DND-41 (cell line): ENCODE measurements around the gene CDKN1C.

ENCODE experiments used
- ATAC-seq: fragments of 200-7000 bp; cut with Tn5 transposase; 3 replicates; pipeline ENCODE4 v1.9.1; 2021; ENCODE audit warnings: low read depth; ENCODE audit not compliant: insufficient read depth
- DNase-seq: peaks from one replicate; pipeline ENCODE4 v3.0.0-alpha.2; 2020
- H2AFZ ChIP-seq: 2 replicates; pipeline ENCODE4 v1.6.0; 2012; ENCODE audit warnings: low read depth, low read length
- H3K27ac ChIP-seq: 2 replicates; pipeline ENCODE4 v1.5.1; 2012; ENCODE audit warnings: low read length, inconsistent platforms
- H3K27me3 ChIP-seq: fragments of 200-600 bp; sonication (generic); 2 replicates; pipeline ENCODE4 v1.6.0; 2012; ENCODE audit warnings: low read length, mild to moderate bottlenecking, inconsistent platforms; ENCODE audit not compliant: insufficient read depth, poor library complexity
- H3K36me3 ChIP-seq: 2 replicates; pipeline ENCODE4 v1.5.1; 2012; ENCODE audit warnings: low read length, inconsistent platforms; ENCODE audit not compliant: insufficient read depth
- H3K4me1 ChIP-seq: 2 replicates; pipeline ENCODE4 v1.5.1; 2012; ENCODE audit warnings: mild to moderate bottlenecking, low read length; ENCODE audit not compliant: insufficient read depth
- H3K4me2 ChIP-seq: 2 replicates; pipeline ENCODE4 v1.6.0; 2012; ENCODE audit warnings: mild to moderate bottlenecking, moderate library complexity, low read length, inconsistent platforms; ENCODE audit not compliant: insufficient read depth
- H3K4me3 ChIP-seq, 2 experiments: fragments of 200-600 bp in 1 of 2; shearing (Covaris generic) in 1 of 2; 2 replicates each; pipeline ENCODE4 v1.5.1; 2012 to 2016; ENCODE audit warnings: inconsistent platforms in 2 of 2, low read length in 2 of 2, mild to moderate bottlenecking in 2 of 2, low read depth in 1 of 2, moderate library complexity in 1 of 2
- H3K79me2 ChIP-seq: 2 replicates; pipeline ENCODE4 v1.6.0; 2012; ENCODE audit warnings: low read length, inconsistent platforms; ENCODE audit not compliant: insufficient read depth
- H3K9ac ChIP-seq: 2 replicates; pipeline ENCODE4 v1.6.0; 2012; ENCODE audit warnings: low read depth, mild to moderate bottlenecking, inconsistent platforms, low read length, moderate library complexity
- H3K9me3 ChIP-seq: 2 replicates; pipeline ENCODE4 v1.5.1; 2012; ENCODE audit warnings: low read length, moderate library complexity, mild to moderate bottlenecking, inconsistent platforms; ENCODE audit not compliant: insufficient read depth, severe bottlenecking
- H4K20me1 ChIP-seq: 2 replicates; pipeline ENCODE4 v1.6.0; 2012; ENCODE audit warnings: low read length; ENCODE audit not compliant: insufficient read depth
- EZH2 ChIP-seq: IDR thresholded peaks from 3 replicates; pipeline ENCODE4 v1.6.1; 2012; ENCODE audit warnings: borderline replicate concordance, low read depth, mild to moderate bottlenecking, moderate library complexity, low read length, inconsistent platforms; ENCODE audit not compliant: severe bottlenecking
- TF ChIP-seq, protein P1 (sequence below): IDR thresholded peaks from 2 replicates; pipeline ENCODE4 v1.5.1; 2012; ENCODE audit warnings: borderline replicate concordance, low read length, moderate library complexity, mild to moderate bottlenecking; ENCODE audit not compliant: poor library complexity, severe bottlenecking; ENCODE audit errors: extremely low read depth

CDKN1C gene

DNA sequence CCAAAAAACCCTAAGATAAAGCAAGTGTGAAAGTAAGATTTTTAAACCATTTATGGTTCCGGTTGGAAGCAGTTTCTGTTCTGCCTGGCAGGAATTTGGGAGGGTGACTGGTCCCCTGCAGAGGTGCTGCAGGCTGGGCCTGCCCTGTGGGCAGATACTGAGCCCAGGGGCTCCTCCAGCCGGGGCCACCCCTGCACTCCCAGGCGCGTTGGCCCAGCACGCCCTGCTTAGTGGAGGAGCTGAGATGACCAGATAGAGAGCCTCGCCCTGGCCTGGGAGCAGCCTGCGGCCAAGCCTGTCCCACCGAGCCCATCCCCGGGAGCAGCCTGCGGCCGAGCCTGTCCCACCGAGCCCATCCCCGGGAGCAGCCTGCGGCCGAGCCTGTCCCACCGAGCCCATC is 35.7 kb upstream of the CDKN1C start:
- Histone ChIP-seq H3K4me2 (no peak overlapping the region), H3K27ac (no peak overlapping the region), H3K4me3 (no peak overlapping the region), H4K20me1 (peaks cover 5% of the 10 kb centered on the region; the same call in 1 of the 2 replicates), H3K27me3 (no peaks in the 10 kb centered on the region), H3K9me3 (no peaks in the 10 kb centered on the region), H3K79me2 (no peaks in the 10 kb centered on the region), H3K36me3 (no peaks in the 10 kb centered on the region), H3K9ac (no peak overlapping the region), H2AFZ (no peak overlapping the region), H3K4me1 (no peaks in the 10 kb centered on the region)
- TF ChIP-seq, protein P1, sequence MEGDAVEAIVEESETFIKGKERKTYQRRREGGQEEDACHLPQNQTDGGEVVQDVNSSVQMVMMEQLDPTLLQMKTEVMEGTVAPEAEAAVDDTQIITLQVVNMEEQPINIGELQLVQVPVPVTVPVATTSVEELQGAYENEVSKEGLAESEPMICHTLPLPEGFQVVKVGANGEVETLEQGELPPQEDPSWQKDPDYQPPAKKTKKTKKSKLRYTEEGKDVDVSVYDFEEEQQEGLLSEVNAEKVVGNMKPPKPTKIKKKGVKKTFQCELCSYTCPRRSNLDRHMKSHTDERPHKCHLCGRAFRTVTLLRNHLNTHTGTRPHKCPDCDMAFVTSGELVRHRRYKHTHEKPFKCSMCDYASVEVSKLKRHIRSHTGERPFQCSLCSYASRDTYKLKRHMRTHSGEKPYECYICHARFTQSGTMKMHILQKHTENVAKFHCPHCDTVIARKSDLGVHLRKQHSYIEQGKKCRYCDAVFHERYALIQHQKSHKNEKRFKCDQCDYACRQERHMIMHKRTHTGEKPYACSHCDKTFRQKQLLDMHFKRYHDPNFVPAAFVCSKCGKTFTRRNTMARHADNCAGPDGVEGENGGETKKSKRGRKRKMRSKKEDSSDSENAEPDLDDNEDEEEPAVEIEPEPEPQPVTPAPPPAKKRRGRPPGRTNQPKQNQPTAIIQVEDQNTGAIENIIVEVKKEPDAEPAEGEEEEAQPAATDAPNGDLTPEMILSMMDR, result no peak
- TF ChIP-seq EZH2, result no peak
- ATAC-seq (no peak), DNase-seq (no peak)

DNA sequence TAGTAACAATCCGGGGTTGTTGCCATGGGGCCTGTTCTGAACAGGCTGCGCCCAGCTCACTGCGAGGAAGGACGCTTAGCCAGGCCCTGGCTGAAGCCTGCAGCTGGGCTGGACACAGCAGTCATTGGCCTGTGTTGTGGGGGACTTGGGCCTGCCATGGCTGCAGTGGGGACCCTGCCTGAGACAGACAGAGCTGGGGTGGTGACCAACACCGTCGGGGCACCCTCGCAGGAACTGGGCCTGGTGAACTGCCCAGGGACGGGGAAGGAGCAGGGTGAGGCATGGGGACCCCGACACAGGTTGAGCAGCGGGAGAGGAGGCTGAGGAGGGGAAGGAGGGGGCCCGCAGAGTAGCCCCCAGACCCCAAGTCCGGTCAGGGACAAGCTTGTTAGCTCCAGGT is 34.8 kb upstream of the CDKN1C start:
- Histone ChIP-seq H3K27ac (no peak overlapping the region), H2AFZ (no peak overlapping the region), H4K20me1 (peaks cover 7% of the 10 kb centered on the region; the same call in 1 of the 2 replicates), H3K4me2 (no peak overlapping the region), H3K79me2 (no peaks in the 10 kb centered on the region), H3K27me3 (no peaks in the 10 kb centered on the region), H3K9me3 (no peaks in the 10 kb centered on the region), H3K4me1 (no peaks in the 10 kb centered on the region), H3K9ac (no peak overlapping the region), H3K36me3 (no peaks in the 10 kb centered on the region), H3K4me3 (no peak overlapping the region)
- TF ChIP-seq EZH2, result no peak
- TF ChIP-seq, protein P1, result no peak
- DNase-seq (no peak), ATAC-seq (no peak)

DNA sequence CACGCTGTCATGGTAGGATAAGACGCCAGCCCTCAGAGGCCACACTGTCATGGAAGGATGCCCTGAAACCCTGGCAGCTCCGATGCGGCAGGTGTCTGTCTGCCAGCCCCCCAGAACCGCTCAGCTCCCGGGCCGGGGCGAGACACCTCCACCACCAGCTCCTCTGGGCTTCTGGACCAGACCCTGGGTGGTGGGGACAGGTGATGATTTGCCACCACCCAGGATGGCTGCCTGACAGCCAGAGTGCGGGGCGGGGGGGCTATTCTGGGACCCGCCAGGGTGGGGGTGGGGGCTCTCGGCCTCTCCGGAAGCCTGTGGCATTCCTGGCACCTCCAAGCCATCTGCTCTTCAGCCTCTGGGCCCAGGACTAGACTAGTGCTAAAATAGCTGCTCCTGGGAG is 34.3 kb upstream of the CDKN1C start:
- Histone ChIP-seq H3K79me2 (no peaks in the 10 kb centered on the region), H3K4me2 (no peak overlapping the region), H3K9ac (no peak overlapping the region), H4K20me1 (peaks cover 7% of the 10 kb centered on the region; the same call in 1 of the 2 replicates), H3K27ac (no peak overlapping the region), H3K4me1 (no peaks in the 10 kb centered on the region), H3K4me3 (no peak overlapping the region), H3K9me3 (no peaks in the 10 kb centered on the region), H3K36me3 (no peaks in the 10 kb centered on the region), H3K27me3 (no peaks in the 10 kb centered on the region), H2AFZ (no peak overlapping the region)
- no peak for DNase-seq
- ATAC-seq, result no peak
- TF ChIP-seq EZH2, result no peak
- TF ChIP-seq, protein P1, result no peak

DNA sequence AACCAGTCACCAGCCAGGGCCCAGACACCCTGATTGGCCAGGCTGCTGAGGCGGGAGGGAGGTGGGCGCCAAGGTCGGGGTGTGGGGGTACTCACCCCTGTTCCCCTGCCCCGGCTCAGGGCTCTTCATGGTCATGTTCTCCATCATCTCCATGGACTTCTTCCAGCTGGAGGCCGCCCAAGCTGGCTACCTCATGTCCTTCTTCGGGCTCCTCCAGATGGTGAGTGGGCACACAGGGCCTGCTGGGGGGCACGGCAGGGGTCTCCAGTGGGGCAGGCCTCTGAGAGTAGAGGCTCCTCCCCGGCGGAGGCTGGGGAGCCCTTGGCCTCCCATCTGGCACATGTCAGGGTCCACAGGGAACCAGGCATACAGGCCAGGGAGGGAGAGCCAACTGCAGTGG is 33.6 kb upstream of the CDKN1C start:
- Histone ChIP-seq H3K4me3 (no peak overlapping the region), H3K36me3 (no peaks in the 10 kb centered on the region), H3K4me2 (no peak overlapping the region), H2AFZ (no peak overlapping the region), H3K9me3 (no peaks in the 10 kb centered on the region), H3K27ac (no peak overlapping the region), H3K27me3 (no peaks in the 10 kb centered on the region), H3K79me2 (no peaks in the 10 kb centered on the region), H4K20me1 (peaks cover 7% of the 10 kb centered on the region; the same call in 1 of the 2 replicates), H3K4me1 (no peaks in the 10 kb centered on the region), H3K9ac (no peak overlapping the region)
- ATAC-seq, result no peak
- TF ChIP-seq, protein P1, result no peak
- TF ChIP-seq EZH2, result no peak
- DNase-seq, result no peak
